ENCODE measurements around the gene XK. TPM values are rescaled to one million over a fixed set of nuclear protein-coding genes. Genes with fewer than 3 reads are reported as not detected.
"Not testable (repeated sequence)": the region's sequence is repeated elsewhere in the genome, so short reads cannot be mapped to it uniquely, and the experiment has no call there.

XK gene
- total RNA-seq, 2 donors from 2014 or later: 9.3 to 9.6 TPM

DNA sequence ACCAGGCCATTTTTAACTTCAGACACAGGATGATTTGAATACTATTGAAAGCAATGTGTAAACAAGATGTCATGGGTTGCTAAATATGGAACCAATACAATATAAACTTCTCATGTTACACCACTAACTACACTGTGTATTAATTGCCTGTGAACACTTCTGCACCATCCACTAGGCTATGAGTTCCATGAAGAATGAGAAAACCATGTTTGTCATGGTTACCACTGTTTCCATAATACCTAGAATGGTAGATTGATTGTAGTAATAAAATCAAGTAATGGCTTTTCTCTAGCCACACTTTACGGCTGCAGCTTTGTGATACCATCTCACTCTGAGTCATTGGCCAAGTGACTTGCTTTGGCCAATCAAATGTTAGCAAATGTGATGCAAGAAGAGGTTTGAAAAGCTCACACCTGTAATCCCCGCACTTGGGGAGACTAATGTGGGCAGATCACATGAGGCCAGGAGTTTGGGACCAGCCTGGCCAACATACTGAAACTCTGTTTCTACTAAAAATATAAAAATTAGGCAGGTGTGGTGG is 74.4 kb downstream of the XK start:
- no peak for DNase-seq
- WGBS, 2 donors: 77 to 100% methylated on average over 2 of the region's 2 CpGs
- no peak for TF ChIP-seq POLR2A (IDR thresholded peaks at IDR 0.05)
- TF ChIP-seq, protein P1, sequence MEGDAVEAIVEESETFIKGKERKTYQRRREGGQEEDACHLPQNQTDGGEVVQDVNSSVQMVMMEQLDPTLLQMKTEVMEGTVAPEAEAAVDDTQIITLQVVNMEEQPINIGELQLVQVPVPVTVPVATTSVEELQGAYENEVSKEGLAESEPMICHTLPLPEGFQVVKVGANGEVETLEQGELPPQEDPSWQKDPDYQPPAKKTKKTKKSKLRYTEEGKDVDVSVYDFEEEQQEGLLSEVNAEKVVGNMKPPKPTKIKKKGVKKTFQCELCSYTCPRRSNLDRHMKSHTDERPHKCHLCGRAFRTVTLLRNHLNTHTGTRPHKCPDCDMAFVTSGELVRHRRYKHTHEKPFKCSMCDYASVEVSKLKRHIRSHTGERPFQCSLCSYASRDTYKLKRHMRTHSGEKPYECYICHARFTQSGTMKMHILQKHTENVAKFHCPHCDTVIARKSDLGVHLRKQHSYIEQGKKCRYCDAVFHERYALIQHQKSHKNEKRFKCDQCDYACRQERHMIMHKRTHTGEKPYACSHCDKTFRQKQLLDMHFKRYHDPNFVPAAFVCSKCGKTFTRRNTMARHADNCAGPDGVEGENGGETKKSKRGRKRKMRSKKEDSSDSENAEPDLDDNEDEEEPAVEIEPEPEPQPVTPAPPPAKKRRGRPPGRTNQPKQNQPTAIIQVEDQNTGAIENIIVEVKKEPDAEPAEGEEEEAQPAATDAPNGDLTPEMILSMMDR (IDR thresholded peaks at IDR 0.05): no peak
- H3K36me3 ChIP-seq (replicated peaks in 1 of 2; ENCODE audit: insufficient read depth in 1 of 2, low read depth in 2 of 2): no peaks in the 10 kb centered on the region
- H3K4me3 ChIP-seq: no peak overlapping the region
- ATAC-seq: no peak
- intact Hi-C loops (cut with DNase I): loop anchor here (10.0 kb wide), 1 partner anchor 65 kb away; no protein-coding TSS in a partner anchor
- H3K27me3 ChIP-seq: no peaks in the 10 kb centered on the region
- H3K9me3 ChIP-seq: no peaks in the 10 kb centered on the region
- H3K4me1 ChIP-seq: no peaks in the 10 kb centered on the region
- no peak overlapping the region for H3K27ac ChIP-seq

DNA sequence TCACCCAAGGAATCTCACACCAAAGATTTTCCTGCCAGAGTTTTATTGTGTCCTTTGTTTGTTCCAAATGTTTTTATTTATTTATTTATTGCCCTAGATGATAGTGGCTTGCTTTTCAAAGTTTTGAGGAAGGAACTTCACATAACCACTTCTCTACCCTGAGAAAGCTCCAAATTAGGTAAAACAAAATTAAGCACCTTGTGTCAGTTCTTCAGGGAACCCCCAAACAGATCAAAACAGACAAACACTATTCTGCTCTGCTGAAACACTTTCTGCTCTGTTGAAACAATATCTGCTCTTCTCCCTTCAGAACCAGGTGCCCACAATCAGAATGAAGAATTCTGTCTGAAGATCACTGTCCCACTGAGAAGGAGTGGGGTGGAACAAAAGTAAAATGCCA is 77.8 kb downstream of the XK start:
- Histone ChIP-seq H3K4me3 (no peak overlapping the region), H3K27ac (no peak overlapping the region), H3K27me3 (no peaks in the 10 kb centered on the region), H3K9me3 (no peaks in the 10 kb centered on the region), H3K4me1 (no peaks in the 10 kb centered on the region), H3K36me3 (replicated peaks in 1 of 2; ENCODE audit: insufficient read depth in 1 of 2, low read depth in 2 of 2) (no peaks in the 10 kb centered on the region)
- TF ChIP-seq, protein P1 (IDR thresholded peaks at IDR 0.05): no peak
- no peak for TF ChIP-seq POLR2A (IDR thresholded peaks at IDR 0.05)
- intact Hi-C loops (cut with DNase I): no loop called here
- ATAC-seq (no peak), DNase-seq (no peak)

DNA sequence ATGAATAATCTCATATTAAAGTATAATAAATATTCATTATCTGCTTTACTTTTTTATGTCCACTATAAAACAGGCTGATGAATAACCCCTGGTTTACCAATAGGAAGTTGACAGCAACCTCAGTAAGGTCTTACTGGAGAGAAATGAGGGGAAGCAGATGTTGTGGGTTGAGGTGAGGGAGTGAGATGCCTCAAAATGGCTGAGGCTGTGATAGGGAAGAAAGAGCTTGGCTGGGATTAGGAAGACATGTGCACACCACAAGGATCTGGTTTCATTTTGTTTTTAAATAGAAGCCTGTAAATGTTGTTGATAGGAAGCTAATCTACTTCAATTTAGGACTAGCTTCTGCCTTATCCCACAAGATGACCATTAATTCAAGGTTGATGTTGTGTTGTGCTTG is 79.9 kb downstream of the XK start:
- TF ChIP-seq, protein P1 (IDR thresholded peaks at IDR 0.05): no peak
- TF ChIP-seq POLR2A (IDR thresholded peaks at IDR 0.05): no peak
- DNase-seq: no peak
- no peaks in the 10 kb centered on the region for H3K9me3 ChIP-seq
- intact Hi-C loops (cut with DNase I): no loop called here
- no peak for ATAC-seq
- no peak overlapping the region for H3K27ac ChIP-seq
- no peak overlapping the region for H3K4me3 ChIP-seq
- H3K27me3 ChIP-seq: no peaks in the 10 kb centered on the region
- no peaks in the 10 kb centered on the region for H3K4me1 ChIP-seq
- H3K36me3 ChIP-seq (replicated peaks in 1 of 2; ENCODE audit: insufficient read depth in 1 of 2, low read depth in 2 of 2): no peaks in the 10 kb centered on the region

DNA sequence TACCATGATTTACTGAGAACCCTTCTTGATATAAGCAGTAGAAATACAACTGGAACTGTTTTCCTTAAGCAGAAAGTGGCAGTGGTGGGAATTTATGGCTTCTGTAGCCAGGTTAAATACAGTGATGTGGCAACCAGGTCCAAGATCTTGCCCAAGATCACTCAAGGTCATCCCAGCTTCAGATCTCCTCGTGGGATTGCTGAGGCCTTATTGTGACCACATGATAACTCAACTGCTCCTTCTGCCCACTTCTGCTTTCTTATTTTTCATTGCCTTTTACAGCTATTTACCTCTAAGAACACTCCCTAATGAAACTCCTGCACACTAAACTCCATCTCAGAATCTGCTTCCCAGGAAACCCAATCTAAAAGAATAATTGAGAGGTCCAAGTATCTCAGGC is 81.8 kb downstream of the XK start:
- Histone ChIP-seq H3K27ac (no peak overlapping the region), H3K9me3 (no peaks in the 10 kb centered on the region), H3K36me3 (replicated peaks in 1 of 2; ENCODE audit: insufficient read depth in 1 of 2, low read depth in 2 of 2) (no peaks in the 10 kb centered on the region), H3K4me3 (no peak overlapping the region), H3K27me3 (no peaks in the 10 kb centered on the region), H3K4me1 (no peaks in the 10 kb centered on the region)
- no peak for ATAC-seq
- intact Hi-C loops (cut with DNase I): no loop called here
- no peak for TF ChIP-seq POLR2A (IDR thresholded peaks at IDR 0.05)
- TF ChIP-seq, protein P1 (IDR thresholded peaks at IDR 0.05): no peak
- DNase-seq: no peak
- 36 to 60% methylated on average over 1 of the region's 1 CpG for WGBS, 2 donors

DNA sequence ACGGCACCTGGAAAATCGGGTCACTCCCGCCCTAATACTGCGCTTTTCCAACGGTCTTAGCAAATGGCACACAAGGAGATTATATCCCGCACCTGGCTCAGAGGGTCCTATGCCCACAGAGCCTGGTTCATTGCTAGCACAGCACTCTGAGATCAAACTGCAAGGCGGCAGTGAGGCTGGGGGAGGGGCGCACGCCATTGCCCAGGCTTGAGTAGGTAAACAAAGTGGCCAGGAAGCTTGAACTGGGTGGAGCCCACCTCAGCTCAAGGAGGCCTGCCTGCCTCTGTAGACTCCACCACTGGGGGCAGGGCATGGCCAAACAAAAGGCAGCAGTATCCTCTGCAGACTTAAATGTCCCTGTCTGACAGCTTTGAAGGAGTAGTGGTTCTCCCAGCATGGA is 83.3 kb downstream of the XK start:
- 85 to 96% methylated on average over 4 to 5 of the region's 9 CpGs for WGBS, 2 donors
- DNase-seq; intact Hi-C loops (cut with DNase I); H3K36me3 ChIP-seq (replicated peaks in 1 of 2; ENCODE audit: insufficient read depth in 1 of 2, low read depth in 2 of 2); H3K27ac ChIP-seq; H3K4me3 ChIP-seq; H3K9me3 ChIP-seq; H3K27me3 ChIP-seq; H3K4me1 ChIP-seq; ATAC-seq: not testable (repeated sequence)
